ENCODE results near the gene LRRN2.

The LRRN2 gene

GRCh38 chr1:204568576-204569315, 116.8 kb downstream of the LRRN2 start:
- TF ChIP-seq MYC (IDR thresholded peaks at IDR 0.05; ENCODE audit: low read depth, low read length) = no peak
- H3K4me3 ChIP-seq (ENCODE audit: low read depth, low read length) = no peak overlapping the region
- DNase-seq (ENCODE audit: low read depth) = no peak
